ENCODE results near the gene HINFP.
"Not testable (repeated sequence)": the region's sequence is repeated elsewhere in the genome, so short reads cannot be mapped to it uniquely, and the experiment has no call there.

DNA sequence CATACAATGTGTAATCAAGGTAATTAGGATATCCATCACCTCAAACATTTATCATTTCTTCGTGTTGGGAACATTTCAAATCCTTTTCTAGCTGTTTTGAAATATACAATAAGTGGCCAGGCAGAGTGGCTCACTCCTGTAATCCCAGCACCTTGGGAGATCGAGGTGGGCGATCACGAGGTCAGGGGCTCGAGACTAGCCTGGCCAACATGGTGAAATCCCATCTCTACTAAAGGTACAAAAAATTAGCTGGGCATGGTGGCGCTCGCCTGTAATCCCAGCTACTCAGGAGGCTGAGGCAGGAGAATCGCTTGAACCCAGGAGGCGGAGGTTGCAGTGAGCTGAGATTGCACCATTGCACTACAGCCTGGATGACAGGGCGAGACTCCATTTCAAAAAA is 17.9 kb downstream of the HINFP start:
- TF ChIP-seq, protein P1, sequence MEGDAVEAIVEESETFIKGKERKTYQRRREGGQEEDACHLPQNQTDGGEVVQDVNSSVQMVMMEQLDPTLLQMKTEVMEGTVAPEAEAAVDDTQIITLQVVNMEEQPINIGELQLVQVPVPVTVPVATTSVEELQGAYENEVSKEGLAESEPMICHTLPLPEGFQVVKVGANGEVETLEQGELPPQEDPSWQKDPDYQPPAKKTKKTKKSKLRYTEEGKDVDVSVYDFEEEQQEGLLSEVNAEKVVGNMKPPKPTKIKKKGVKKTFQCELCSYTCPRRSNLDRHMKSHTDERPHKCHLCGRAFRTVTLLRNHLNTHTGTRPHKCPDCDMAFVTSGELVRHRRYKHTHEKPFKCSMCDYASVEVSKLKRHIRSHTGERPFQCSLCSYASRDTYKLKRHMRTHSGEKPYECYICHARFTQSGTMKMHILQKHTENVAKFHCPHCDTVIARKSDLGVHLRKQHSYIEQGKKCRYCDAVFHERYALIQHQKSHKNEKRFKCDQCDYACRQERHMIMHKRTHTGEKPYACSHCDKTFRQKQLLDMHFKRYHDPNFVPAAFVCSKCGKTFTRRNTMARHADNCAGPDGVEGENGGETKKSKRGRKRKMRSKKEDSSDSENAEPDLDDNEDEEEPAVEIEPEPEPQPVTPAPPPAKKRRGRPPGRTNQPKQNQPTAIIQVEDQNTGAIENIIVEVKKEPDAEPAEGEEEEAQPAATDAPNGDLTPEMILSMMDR (conservative IDR thresholded peaks at IDR 0.05), result not testable (repeated sequence)
- TF ChIP-seq ZFX (IDR thresholded peaks at IDR 0.05), result not testable (repeated sequence)

Data from C4-2B (cell line).